Calu3 (cell line): Measurements from ENCODE around the gene USH2A. TPM values are rescaled to one million over a fixed set of nuclear protein-coding genes. Genes with fewer than 3 reads are reported as not detected.

Experiments
- BruUV-seq: library from RNA; stranded (reverse); fragments of 400-500 nt; replicated peaks from 2 replicates; lab custom pipeline; 2021; lab: Mats Ljungman, UMichigan
- CTCF ChIA-PET: fragments of 300-600 bp; sonication (Branson Sonifier 250); formaldehyde crosslinking; loops from one replicate; lab custom pipeline; 2022; ENCODE audit warnings: antibody characterized with exemption; lab: Charles Lee
- DNase-seq: peaks from one replicate; pipeline ENCODE4 v3.0.0; 2022
- H3K27ac Mint-ChIP-seq: one replicate; pipeline ENCODE4 v1.8.0; 2022; ENCODE audit warnings: mixed read lengths; ENCODE audit not compliant: unreplicated experiment
- H3K27me3 Mint-ChIP-seq: one replicate; pipeline ENCODE4 v1.8.0; 2022; ENCODE audit warnings: mixed read lengths; ENCODE audit not compliant: unreplicated experiment
- H3K36me3 Mint-ChIP-seq: one replicate; pipeline ENCODE4 v1.8.0; 2022; ENCODE audit warnings: mild to moderate bottlenecking, moderate library complexity, mixed read lengths; ENCODE audit not compliant: insufficient read depth, unreplicated experiment
- H3K4me1 Mint-ChIP-seq: one replicate; pipeline ENCODE4 v1.8.0; 2022; ENCODE audit warnings: mild to moderate bottlenecking, low read depth, mixed read lengths; ENCODE audit not compliant: unreplicated experiment
- H3K4me3 Mint-ChIP-seq: one replicate; pipeline ENCODE4 v1.8.0; 2022; ENCODE audit warnings: mild to moderate bottlenecking, low read depth, moderate library complexity, mixed read lengths; ENCODE audit not compliant: unreplicated experiment
- H3K9me3 Mint-ChIP-seq: one replicate; pipeline ENCODE4 v1.8.0; 2022; ENCODE audit warnings: low read depth, mixed read lengths; ENCODE audit not compliant: unreplicated experiment
- CTCF ChIP-seq: fragments of 200-600 bp; IDR thresholded peaks from one replicate; pipeline ENCODE4 v1.8.0; 2022; ENCODE audit warnings: antibody characterized with exemption; ENCODE audit not compliant: unreplicated experiment
- intact Hi-C: fragments of 100-400 bp; cut with micrococcal nuclease; formaldehyde crosslinking; loops from one replicate; pipeline ENCODE4 v1.10.0; 2022; ENCODE audit not compliant: unreplicated experiment
- total RNA-seq: library from RNA; stranded (reverse); gene quantifications from 2 replicates; pipeline ENCODE4 v1.2.3, GENCODE V29; 2022

Gene USH2A
- total RNA-seq, 1 experiment from 2014 or later, result not detected

GRCh38 chr1:215875236-215875635, 548.0 kb downstream of the USH2A start:
- Mint-ChIP-seq H3K27me3 (no peaks in the 10 kb centered on the region), H3K9me3 (no peaks in the 10 kb centered on the region), H3K36me3 (no peaks in the 10 kb centered on the region), H3K27ac (no peak overlapping the region), H3K4me3 (no peak overlapping the region), H3K4me1 (no peaks in the 10 kb centered on the region)
- no TSS peak for BruUV-seq
- intact Hi-C loops, result no loop called here
- no peak for DNase-seq
- CTCF ChIA-PET, result interaction anchor here (0.6 to 0.7 kb wide), 2 partner anchors 642 to 1858 kb away, joined by 3 to 7 read pairs; no protein-coding TSS in a partner anchor
- no peak for TF ChIP-seq CTCF

- Mint-ChIP-seq H3K4me1 (no peaks in the 10 kb centered on the region), H3K27me3 (no peaks in the 10 kb centered on the region), H3K9me3 (no peaks in the 10 kb centered on the region), H3K36me3 (no peaks in the 10 kb centered on the region), H3K27ac (no peak overlapping the region), H3K4me3 (no peak overlapping the region)
- CTCF ChIA-PET, result no interaction called here
- no peak for DNase-seq
- intact Hi-C loops, result no loop called here
- no peak for TF ChIP-seq CTCF
- BruUV-seq, result no TSS peak
Observed at GRCh38 chr1:215872658-215873057, 550.6 kb downstream of the USH2A start.

- H3K4me3 Mint-ChIP-seq, result no peak overlapping the region
- no peaks in the 10 kb centered on the region for H3K36me3 Mint-ChIP-seq
- DNase-seq, result no peak
- no peak for TF ChIP-seq CTCF
- no peaks in the 10 kb centered on the region for H3K4me1 Mint-ChIP-seq
- intact Hi-C loops, result no loop called here
- no TSS peak for BruUV-seq
- H3K27ac Mint-ChIP-seq, result no peak overlapping the region
- no peaks in the 10 kb centered on the region for H3K27me3 Mint-ChIP-seq
- H3K9me3 Mint-ChIP-seq, result no peaks in the 10 kb centered on the region
- CTCF ChIA-PET, result no interaction called here
Observed at GRCh38 chr1:215868500-215868899, 554.7 kb downstream of the USH2A start.

- H3K9me3 Mint-ChIP-seq, result peaks cover 3% of the 10 kb centered on the region
- no peaks in the 10 kb centered on the region for H3K27me3 Mint-ChIP-seq
- H3K4me3 Mint-ChIP-seq, result no peak overlapping the region
- H3K36me3 Mint-ChIP-seq, result no peaks in the 10 kb centered on the region
- TF ChIP-seq CTCF, result no peak
- no TSS peak for BruUV-seq
- no peak for DNase-seq
- H3K4me1 Mint-ChIP-seq, result no peaks in the 10 kb centered on the region
- intact Hi-C loops, result no loop called here
- CTCF ChIA-PET, result no interaction called here
- H3K27ac Mint-ChIP-seq, result no peak overlapping the region
Observed at GRCh38 chr1:215865060-215865459, 558.2 kb downstream of the USH2A start.
